Hippocampal formation (tissue), 2 donors: ENCODE data around the gene SCARB1.
A peak's percentile ranks its signal among the peaks of the same experiment; 100 is the strongest.

ENCODE experiments used
- DNase-seq, 2 donors: peaks; one replicate each; lab custom pipeline; 2025; lab: John Stamatoyannopoulos, UW

The SCARB1 gene

DNA sequence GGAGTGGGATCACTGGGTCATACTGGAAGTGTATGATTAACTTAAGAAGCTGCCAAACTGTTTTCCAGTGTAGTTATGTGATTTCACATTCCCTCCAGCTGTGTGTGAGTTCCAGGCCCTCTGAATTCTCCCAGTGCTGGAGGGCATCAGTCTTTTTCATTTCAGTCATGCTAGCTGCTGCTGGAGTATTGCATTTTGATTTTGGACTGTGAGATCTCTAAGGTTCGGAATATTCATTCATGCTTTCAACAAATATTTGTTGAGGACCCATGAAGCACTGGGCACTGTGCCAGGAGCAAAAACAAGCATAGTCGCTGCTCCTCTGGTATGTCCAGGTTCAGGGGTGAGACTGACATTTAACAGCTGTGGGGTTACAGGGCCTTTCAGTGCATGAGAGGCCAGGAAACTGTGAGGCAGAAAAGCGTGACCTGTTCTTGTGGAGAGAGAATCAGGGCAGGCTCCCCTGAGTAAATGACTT lies 133.2 kb downstream of the SCARB1 start:
- no peak for DNase-seq

- DNase-seq = no peak
Measured at GRCh38 chr12:124727922-124728321, 135.7 kb downstream of the SCARB1 start.

GRCh38 chr12:124727264-124727800 lies 136.3 kb downstream of the SCARB1 start:
- DNase-seq = peak; percentile 36 to 48
